Sigmoid colon (tissue), 4 donors: Measurements from ENCODE around the gene BRI3.

Experiments used
- EP300 ChIP-seq, 4 donors: sonication (generic); formaldehyde crosslinking; IDR thresholded peaks; one replicate each; pipeline ENCODE4 v1.6.1; 2017; ENCODE audit warnings: antibody characterized with exemption in 4 of 4
- POLR2A ChIP-seq, 2 donors: fragments of 450-650 bp; IDR thresholded peaks; one replicate each; pipeline ENCODE4 v1.6.1; 2016; ENCODE audit warnings: antibody characterized with exemption in 2 of 2, mild to moderate bottlenecking in 2 of 2, moderate library complexity in 2 of 2
- POLR2AphosphoS5 ChIP-seq, 4 donors: sonication (generic); formaldehyde crosslinking; IDR thresholded peaks; one replicate each; pipeline ENCODE4 v1.6.1; 2017; ENCODE audit warnings: antibody characterized with exemption in 4 of 4

- TF ChIP-seq POLR2AphosphoS5 (IDR thresholded peaks at IDR 0.05) (no peak), EP300 (IDR thresholded peaks at IDR 0.05) (no peak), POLR2A (IDR thresholded peaks at IDR 0.05) (no peak)
These were observed 36.0 kb downstream of the BRI3 start for GRCh38 chr7:98317366-98318040.
